ENCODE data around the gene FAM107B.

DNA sequence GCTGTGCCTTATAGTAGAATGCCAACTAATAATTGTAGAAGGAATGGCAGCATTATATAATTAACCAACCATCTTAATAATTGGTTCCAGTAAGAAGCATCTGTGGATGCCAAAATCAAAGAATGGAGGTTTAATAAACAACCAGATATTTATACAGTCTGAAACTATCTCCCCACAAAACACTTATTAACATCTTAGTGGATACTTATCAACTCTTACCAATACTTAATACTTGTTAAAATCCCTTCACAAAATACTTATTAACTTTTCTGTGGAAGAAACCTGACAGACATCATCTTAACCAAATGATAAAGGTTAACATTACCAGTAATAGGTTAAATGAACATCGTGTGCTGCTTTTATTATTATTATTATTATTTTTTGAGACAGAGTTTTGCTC lies 29.1 kb upstream of the FAM107B start:
- TF ChIP-seq, protein P1, sequence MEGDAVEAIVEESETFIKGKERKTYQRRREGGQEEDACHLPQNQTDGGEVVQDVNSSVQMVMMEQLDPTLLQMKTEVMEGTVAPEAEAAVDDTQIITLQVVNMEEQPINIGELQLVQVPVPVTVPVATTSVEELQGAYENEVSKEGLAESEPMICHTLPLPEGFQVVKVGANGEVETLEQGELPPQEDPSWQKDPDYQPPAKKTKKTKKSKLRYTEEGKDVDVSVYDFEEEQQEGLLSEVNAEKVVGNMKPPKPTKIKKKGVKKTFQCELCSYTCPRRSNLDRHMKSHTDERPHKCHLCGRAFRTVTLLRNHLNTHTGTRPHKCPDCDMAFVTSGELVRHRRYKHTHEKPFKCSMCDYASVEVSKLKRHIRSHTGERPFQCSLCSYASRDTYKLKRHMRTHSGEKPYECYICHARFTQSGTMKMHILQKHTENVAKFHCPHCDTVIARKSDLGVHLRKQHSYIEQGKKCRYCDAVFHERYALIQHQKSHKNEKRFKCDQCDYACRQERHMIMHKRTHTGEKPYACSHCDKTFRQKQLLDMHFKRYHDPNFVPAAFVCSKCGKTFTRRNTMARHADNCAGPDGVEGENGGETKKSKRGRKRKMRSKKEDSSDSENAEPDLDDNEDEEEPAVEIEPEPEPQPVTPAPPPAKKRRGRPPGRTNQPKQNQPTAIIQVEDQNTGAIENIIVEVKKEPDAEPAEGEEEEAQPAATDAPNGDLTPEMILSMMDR (conservative IDR thresholded peaks at IDR 0.05; ENCODE audit: low read depth in 2 of 2), result no peak
- TF ChIP-seq, protein P2, sequence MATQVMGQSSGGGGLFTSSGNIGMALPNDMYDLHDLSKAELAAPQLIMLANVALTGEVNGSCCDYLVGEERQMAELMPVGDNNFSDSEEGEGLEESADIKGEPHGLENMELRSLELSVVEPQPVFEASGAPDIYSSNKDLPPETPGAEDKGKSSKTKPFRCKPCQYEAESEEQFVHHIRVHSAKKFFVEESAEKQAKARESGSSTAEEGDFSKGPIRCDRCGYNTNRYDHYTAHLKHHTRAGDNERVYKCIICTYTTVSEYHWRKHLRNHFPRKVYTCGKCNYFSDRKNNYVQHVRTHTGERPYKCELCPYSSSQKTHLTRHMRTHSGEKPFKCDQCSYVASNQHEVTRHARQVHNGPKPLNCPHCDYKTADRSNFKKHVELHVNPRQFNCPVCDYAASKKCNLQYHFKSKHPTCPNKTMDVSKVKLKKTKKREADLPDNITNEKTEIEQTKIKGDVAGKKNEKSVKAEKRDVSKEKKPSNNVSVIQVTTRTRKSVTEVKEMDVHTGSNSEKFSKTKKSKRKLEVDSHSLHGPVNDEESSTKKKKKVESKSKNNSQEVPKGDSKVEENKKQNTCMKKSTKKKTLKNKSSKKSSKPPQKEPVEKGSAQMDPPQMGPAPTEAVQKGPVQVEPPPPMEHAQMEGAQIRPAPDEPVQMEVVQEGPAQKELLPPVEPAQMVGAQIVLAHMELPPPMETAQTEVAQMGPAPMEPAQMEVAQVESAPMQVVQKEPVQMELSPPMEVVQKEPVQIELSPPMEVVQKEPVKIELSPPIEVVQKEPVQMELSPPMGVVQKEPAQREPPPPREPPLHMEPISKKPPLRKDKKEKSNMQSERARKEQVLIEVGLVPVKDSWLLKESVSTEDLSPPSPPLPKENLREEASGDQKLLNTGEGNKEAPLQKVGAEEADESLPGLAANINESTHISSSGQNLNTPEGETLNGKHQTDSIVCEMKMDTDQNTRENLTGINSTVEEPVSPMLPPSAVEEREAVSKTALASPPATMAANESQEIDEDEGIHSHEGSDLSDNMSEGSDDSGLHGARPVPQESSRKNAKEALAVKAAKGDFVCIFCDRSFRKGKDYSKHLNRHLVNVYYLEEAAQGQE (IDR thresholded peaks at IDR 0.05; ENCODE audit: unreplicated experiment), result no peak
- TF ChIP-seq JUNB (IDR thresholded peaks at IDR 0.05; ENCODE audit: unreplicated experiment), result no peak
- TF ChIP-seq EZH2phosphoT487 (IDR thresholded peaks at IDR 0.05; ENCODE audit: unreplicated experiment), result no peak
- no peak for TF ChIP-seq POLR2AphosphoS5 (IDR thresholded peaks at IDR 0.05; ENCODE audit: low read depth)
- no peak for TF ChIP-seq NANOG (IDR thresholded peaks at IDR 0.05; ENCODE audit: borderline replicate concordance)
- TF ChIP-seq EZH2 (IDR thresholded peaks at IDR 0.05; ENCODE audit: low read depth, unreplicated experiment), result no peak
- TF ChIP-seq CREB1 (CRISPR knock-in tag; IDR thresholded peaks at IDR 0.05; ENCODE audit: low read depth), result no peak
- TF ChIP-seq ZNF331 (CRISPR knock-in tag; IDR thresholded peaks at IDR 0.05; ENCODE audit: low read depth), result no peak
- TF ChIP-seq STAT1 (IDR thresholded peaks at IDR 0.05; ENCODE audit: unreplicated experiment), result no peak
- no peak for TF ChIP-seq ETS1 (IDR thresholded peaks at IDR 0.05)
- TF ChIP-seq ZNF114 (CRISPR knock-in tag; IDR thresholded peaks at IDR 0.05), result no peak

Data from GM23338 (cell line).